Vagina (tissue), 2 donors: ENCODE data around the gene FAF1.

ENCODE experiments used
- POLR2A ChIP-seq, 2 donors: fragments of 450-650 bp; IDR thresholded peaks; one replicate each; pipeline ENCODE4 v1.6.1; 2017; ENCODE audit warnings: antibody characterized with exemption in 2 of 2, mild to moderate bottlenecking in 2 of 2, moderate library complexity in 2 of 2
- POLR2AphosphoS5 ChIP-seq, 2 donors: sonication (generic); formaldehyde crosslinking; IDR thresholded peaks; one replicate each; pipeline ENCODE4 v1.9.0; 2017; ENCODE audit warnings: antibody characterized with exemption in 2 of 2, mild to moderate bottlenecking in 2 of 2, low read depth in 1 of 2; ENCODE audit not compliant: insufficient read depth in 1 of 2
- TF ChIP-seq, protein P1 (sequence below), 3 experiments: fragments of 450-650 bp in 2 of 3; fragments of 200-600 bp in 1 of 3; sonication (generic) in 1 of 3; IDR thresholded peaks; one replicate each; pipeline ENCODE4 v1.5.1; 2017 to 2019; ENCODE audit warnings: antibody characterized with exemption in 3 of 3, mild to moderate bottlenecking in 2 of 3, moderate library complexity in 2 of 3

DNA sequence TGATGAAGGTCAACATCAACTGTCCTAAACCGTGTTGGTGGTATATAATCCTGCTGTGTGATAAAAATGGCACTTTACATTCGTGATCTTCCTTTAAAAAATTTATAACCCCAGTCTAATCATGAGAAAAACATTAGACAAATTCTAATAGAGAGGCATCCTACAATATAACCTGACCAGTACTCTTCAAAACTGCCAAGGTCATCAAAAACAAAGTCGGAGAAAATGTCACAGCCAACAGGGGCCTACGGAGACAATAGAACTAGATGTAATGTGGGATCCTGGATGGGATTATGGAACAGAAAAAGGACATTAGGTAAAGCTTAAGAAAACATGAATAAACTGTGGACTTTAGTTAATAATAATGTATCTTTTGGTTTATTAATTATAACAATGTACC is 34.9 kb upstream of the FAF1 start:
- TF ChIP-seq, protein P1, sequence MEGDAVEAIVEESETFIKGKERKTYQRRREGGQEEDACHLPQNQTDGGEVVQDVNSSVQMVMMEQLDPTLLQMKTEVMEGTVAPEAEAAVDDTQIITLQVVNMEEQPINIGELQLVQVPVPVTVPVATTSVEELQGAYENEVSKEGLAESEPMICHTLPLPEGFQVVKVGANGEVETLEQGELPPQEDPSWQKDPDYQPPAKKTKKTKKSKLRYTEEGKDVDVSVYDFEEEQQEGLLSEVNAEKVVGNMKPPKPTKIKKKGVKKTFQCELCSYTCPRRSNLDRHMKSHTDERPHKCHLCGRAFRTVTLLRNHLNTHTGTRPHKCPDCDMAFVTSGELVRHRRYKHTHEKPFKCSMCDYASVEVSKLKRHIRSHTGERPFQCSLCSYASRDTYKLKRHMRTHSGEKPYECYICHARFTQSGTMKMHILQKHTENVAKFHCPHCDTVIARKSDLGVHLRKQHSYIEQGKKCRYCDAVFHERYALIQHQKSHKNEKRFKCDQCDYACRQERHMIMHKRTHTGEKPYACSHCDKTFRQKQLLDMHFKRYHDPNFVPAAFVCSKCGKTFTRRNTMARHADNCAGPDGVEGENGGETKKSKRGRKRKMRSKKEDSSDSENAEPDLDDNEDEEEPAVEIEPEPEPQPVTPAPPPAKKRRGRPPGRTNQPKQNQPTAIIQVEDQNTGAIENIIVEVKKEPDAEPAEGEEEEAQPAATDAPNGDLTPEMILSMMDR (IDR thresholded peaks at IDR 0.05), result no peak
- TF ChIP-seq POLR2AphosphoS5 (IDR thresholded peaks at IDR 0.05; ENCODE audit: insufficient read depth in 1 of 2, low read depth in 1 of 2), result no peak
- TF ChIP-seq POLR2A (IDR thresholded peaks at IDR 0.05), result no peak
